CD14-positive monocyte (primary cell): ENCODE measurements around the gene CCDC15. TPM values are rescaled to one million over a fixed set of nuclear protein-coding genes. Genes with fewer than 3 reads are reported as not detected.

ENCODE experiments used
- DNase-seq, 3 donors: peaks; one replicate each; pipeline ENCODE4 v3.0.0-alpha.2; 2011 to 2022
- H2AFZ ChIP-seq: 2 replicates; pipeline ENCODE4 v1.6.0; 2012; ENCODE audit warnings: mild to moderate bottlenecking, low read depth, low read length, inconsistent platforms; ENCODE audit not compliant: insufficient read depth, poor library complexity, severe bottlenecking
- H3K27ac ChIP-seq, 2 donors: 1 replicate in 1 of 2; 2 replicates in 1 of 2; pipeline ENCODE4 v1.5.1; 2012 to 2013; ENCODE audit warnings: low read length in 2 of 2, control low read depth in 1 of 2, inconsistent platforms in 1 of 2, low read depth in 1 of 2, mild to moderate bottlenecking in 1 of 2
- H3K27me3 ChIP-seq, 2 donors: one replicate each; pipeline versions ENCODE4 v1.6.0 to v1.6.1; 2011 to 2013; ENCODE audit warnings: low read length in 2 of 2; ENCODE audit not compliant: control insufficient read depth in 2 of 2, insufficient read depth in 2 of 2
- H3K36me3 ChIP-seq, 2 donors: replicated peaks in 1 of 2; 1 replicate in 1 of 2; 2 replicates in 1 of 2; pipeline versions ENCODE4 v1.5.1 to v1.6.1; 2012 to 2013; ENCODE audit warnings: low read length in 2 of 2, control low read depth in 1 of 2, inconsistent platforms in 1 of 2, mild to moderate bottlenecking in 1 of 2; ENCODE audit not compliant: insufficient read depth in 2 of 2, control insufficient read depth in 1 of 2
- H3K4me1 ChIP-seq, 2 donors: 1 replicate in 1 of 2; 2 replicates in 1 of 2; pipeline versions ENCODE4 v1.5.1 to v1.6.1; 2012 to 2013; ENCODE audit warnings: low read length in 2 of 2, control low read depth in 1 of 2, inconsistent platforms in 1 of 2, mild to moderate bottlenecking in 1 of 2, moderate library complexity in 1 of 2; ENCODE audit not compliant: insufficient read depth in 2 of 2, control insufficient read depth in 1 of 2
- H3K4me2 ChIP-seq: replicated peaks from 2 replicates; pipeline ENCODE3; 2012; ENCODE audit warnings: low read length, moderate library complexity, mild to moderate bottlenecking; ENCODE audit not compliant: poor library complexity, severe bottlenecking; ENCODE audit errors: extremely low read depth
- H3K4me3 ChIP-seq, 3 experiments: fragments of 200-600 bp in 1 of 3; sonication (generic) in 1 of 3; replicated peaks in 1 of 3; 1 replicate in 2 of 3; 2 replicates in 1 of 3; pipeline ENCODE4 v1.5.1; 2011 to 2013; ENCODE audit warnings: low read length in 3 of 3, mild to moderate bottlenecking in 3 of 3, control low read depth in 2 of 3, low read depth in 2 of 3, inconsistent platforms in 1 of 3, moderate library complexity in 1 of 3
- H3K79me2 ChIP-seq: 2 replicates; pipeline ENCODE4 v1.6.0; 2012; ENCODE audit warnings: mild to moderate bottlenecking, control low read depth, inconsistent platforms, low read length, moderate library complexity; ENCODE audit not compliant: insufficient read depth
- H3K9ac ChIP-seq: 2 replicates; pipeline ENCODE4 v1.6.0; 2017; ENCODE audit warnings: low read length, mild to moderate bottlenecking; ENCODE audit not compliant: insufficient read depth, poor library complexity, severe bottlenecking
- H3K9me3 ChIP-seq, 2 donors: replicated peaks in 1 of 2; 1 replicate in 1 of 2; 2 replicates in 1 of 2; pipeline versions ENCODE4 v1.5.1 to v1.6.1; 2012 to 2013; ENCODE audit warnings: low read length in 2 of 2, control low read depth in 1 of 2; ENCODE audit not compliant: control insufficient read depth in 1 of 2, insufficient read depth in 1 of 2
- H4K20me1 ChIP-seq: 2 replicates; pipeline ENCODE4 v1.6.0; 2012; ENCODE audit warnings: mild to moderate bottlenecking, low read length, control low read depth, moderate library complexity; ENCODE audit not compliant: insufficient read depth
- H3K27ac Mint-ChIP-seq, 7 donors: one replicate each; pipeline ENCODE4 v1.8.0; 2020; ENCODE audit warnings: mild to moderate bottlenecking in 7 of 7, mixed read lengths in 7 of 7, moderate library complexity in 6 of 7, inconsistent platforms in 2 of 7
- H3K27me3 Mint-ChIP-seq, 3 donors: one replicate each; pipeline ENCODE4 v1.8.0; 2021 to 2022; ENCODE audit warnings: low read depth in 3 of 3, mild to moderate bottlenecking in 3 of 3, mixed read lengths in 3 of 3, moderate library complexity in 3 of 3, inconsistent platforms in 1 of 3
- H3K36me3 Mint-ChIP-seq, 2 donors: one replicate each; pipeline ENCODE4 v1.8.0; 2020; ENCODE audit warnings: mixed read lengths in 2 of 2, inconsistent platforms in 1 of 2, mild to moderate bottlenecking in 1 of 2
- H3K4me1 Mint-ChIP-seq: one replicate; pipeline ENCODE4 v1.8.0; 2020; ENCODE audit warnings: mild to moderate bottlenecking, mixed read lengths
- H3K4me3 Mint-ChIP-seq, 2 donors: one replicate each; pipeline ENCODE4 v1.8.0; 2020; ENCODE audit warnings: mild to moderate bottlenecking in 2 of 2, mixed read lengths in 2 of 2, moderate library complexity in 1 of 2
- H3K9me3 Mint-ChIP-seq, 7 donors: one replicate each; pipeline ENCODE4 v1.8.0; 2020 to 2022; ENCODE audit warnings: mixed read lengths in 7 of 7, mild to moderate bottlenecking in 6 of 7, moderate library complexity in 6 of 7, inconsistent platforms in 2 of 7
- CTCF ChIP-seq: fragments of 200-600 bp; IDR thresholded peaks from one replicate; pipeline ENCODE4 v1.8.0; 2022; ENCODE audit warnings: antibody characterized with exemption, mild to moderate bottlenecking
- WGBS: methylation state at CpG from one replicate; pipeline ENCODE4 v1.1.5; 2013; ENCODE audit warnings: missing lambda C conversion rate; ENCODE audit not compliant: insufficient coverage; 5-methylcytosine and 5-hydroxymethylcytosine counted together
- intact Hi-C, 2 donors: fragments of 100-400 bp; cut with micrococcal nuclease; formaldehyde crosslinking; loops; one replicate each; pipeline versions ENCODE4 v1.15.0 to v1.15.1; 2023
- polyA plus RNA-seq, 3 donors: library from polyadenylated mRNA; depleted of rRNA in 1 of 3; unstranded in 2 of 3; stranded (reverse) in 1 of 3; fragments of 300-500 nt in 2 of 3; fragments of >200 nt in 1 of 3; fragmentation: Illumina TruSeq in 2 of 3; gene quantifications; 1 replicate in 2 of 3; 2 replicates in 1 of 3; pipeline ENCODE4 v1.2.3, GENCODE V29; 2012 to 2021

Gene CCDC15
- polyA plus RNA-seq, 3 donors = 0.24 to 0.32 (median 0.28) TPM

GRCh38 chr11:124978316-124978715 is 24.3 kb downstream of the CCDC15 start:
- Histone ChIP-seq H2AFZ (no peak overlapping the region), H4K20me1 (no peaks in the 10 kb centered on the region), H3K79me2 (no peaks in the 10 kb centered on the region), H3K4me1 (no peaks in the 10 kb centered on the region), H3K36me3 (peaks cover 0 to 24% of the 10 kb centered on the region in 2 donors), H3K9me3 (peaks cover 8 to 10% of the 10 kb centered on the region in 2 donors), H3K27me3 (no peaks in the 10 kb centered on the region), H3K27ac (no peak overlapping the region), H3K4me3 (no peak overlapping the region), H3K4me2 (no peak overlapping the region), H3K9ac (no peak overlapping the region)
- DNase-seq = no peak
- H3K27me3 Mint-ChIP-seq = no peaks in the 10 kb centered on the region
- H3K36me3 Mint-ChIP-seq = peaks cover 45 to 63% of the 10 kb centered on the region in 2 donors
- H3K27ac Mint-ChIP-seq = no peak overlapping the region
- WGBS = no CpG with 5 or more reads among the region's 2 CpGs
- TF ChIP-seq CTCF = no peak
- no peaks in the 10 kb centered on the region for H3K4me1 Mint-ChIP-seq
- no peak overlapping the region for H3K4me3 Mint-ChIP-seq
- intact Hi-C loops = no loop called here
- H3K9me3 Mint-ChIP-seq = peaks cover 20 to 44% (median 26%) of the 10 kb centered on the region in 7 donors

GRCh38 chr11:124982043-124982442 is 28.0 kb downstream of the CCDC15 start:
- no peaks in the 10 kb centered on the region for H3K27me3 ChIP-seq
- H3K27me3 Mint-ChIP-seq = peaks cover 0 to 2% (median 1%) of the 10 kb centered on the region in 3 donors
- no peaks in the 10 kb centered on the region for H3K4me1 ChIP-seq
- peaks cover 20 to 44% (median 26%) of the 10 kb centered on the region in 7 donors for H3K9me3 Mint-ChIP-seq
- no peak overlapping the region for H3K4me2 ChIP-seq
- H3K27ac ChIP-seq = no peak overlapping the region
- H3K9me3 ChIP-seq = peaks cover 8 to 10% of the 10 kb centered on the region in 2 donors
- no peak for DNase-seq
- H2AFZ ChIP-seq = no peak overlapping the region
- no peaks in the 10 kb centered on the region for H3K4me1 Mint-ChIP-seq
- TF ChIP-seq CTCF = no peak
- H3K79me2 ChIP-seq = no peaks in the 10 kb centered on the region
- no peak overlapping the region for H3K4me3 ChIP-seq
- H3K36me3 Mint-ChIP-seq = peaks cover 58 to 71% of the 10 kb centered on the region in 2 donors
- no peak overlapping the region for H3K4me3 Mint-ChIP-seq
- peaks cover 2 to 29% of the 10 kb centered on the region in 2 donors for H3K36me3 ChIP-seq
- H3K9ac ChIP-seq = no peak overlapping the region
- no peaks in the 10 kb centered on the region for H4K20me1 ChIP-seq
- intact Hi-C loops = no loop called here
- no peak overlapping the region for H3K27ac Mint-ChIP-seq
